GM12891 (cell line): Measurements from ENCODE around the gene BANK1.

Experiments used
- DNase-seq: peaks from one replicate; pipeline ENCODE4 v3.0.0; 2011; ENCODE audit warnings: low spot score; ENCODE audit not compliant: insufficient read length
- FAIRE-seq: peaks from 2 replicates; lab custom pipeline; 2011; peaks lifted over from hg19 to GRCh38; lab: Jason Lieb, UNC
- PAX5 ChIP-seq: IDR thresholded peaks from 2 replicates; pipeline ENCODE4 v1.6.1; 2011; ENCODE audit warnings: low read length, moderate library complexity, mild to moderate bottlenecking; ENCODE audit not compliant: insufficient read depth, severe bottlenecking
- POLR2A ChIP-seq: IDR thresholded peaks from 2 replicates; pipeline ENCODE4 v1.6.1; 2011; ENCODE audit warnings: low read depth, low read length, control low read depth
- POLR2AphosphoS5 ChIP-seq: IDR thresholded peaks from 2 replicates; pipeline ENCODE4 v1.6.1; 2011; ENCODE audit warnings: low read depth, low read length, control low read depth
- POU2F2 ChIP-seq: IDR thresholded peaks from 2 replicates; pipeline ENCODE4 v1.6.1; 2011; ENCODE audit warnings: low read depth, mild to moderate bottlenecking, control low read depth, low read length, moderate library complexity
- SPI1 ChIP-seq: IDR thresholded peaks from 2 replicates; pipeline ENCODE4 v1.6.1; 2011; ENCODE audit warnings: low read depth, low read length, control low read depth
- TAF1 ChIP-seq: IDR thresholded peaks from 2 replicates; pipeline ENCODE4 v1.6.1; 2011; ENCODE audit warnings: low read depth, low read length, control low read depth

The BANK1 gene

GRCh38 chr4:102089850-102090621 lies 299.5 kb downstream of the BANK1 start:
- DNase-seq (no peak), FAIRE-seq (no peak)
- TF ChIP-seq SPI1 (no peak), POLR2AphosphoS5 (no peak), POU2F2 (no peak), POLR2A (no peak), TAF1 (no peak), PAX5 (no peak)

GRCh38 chr4:102091656-102092055 lies 301.1 kb downstream of the BANK1 start:
- DNase-seq (no peak), FAIRE-seq (no peak)
- no peak for TF ChIP-seq PAX5
- TF ChIP-seq POLR2AphosphoS5, result no peak
- TF ChIP-seq SPI1, result no peak
- TF ChIP-seq POU2F2, result no peak
- TF ChIP-seq TAF1, result no peak
- no peak for TF ChIP-seq POLR2A

- TF ChIP-seq PAX5 (no peak), SPI1 (no peak), POLR2AphosphoS5 (no peak), POU2F2 (no peak), TAF1 (no peak), POLR2A (no peak)
- FAIRE-seq, result no peak
Observed at GRCh38 chr4:102094481-102094880, 304.0 kb downstream of the BANK1 start.

GRCh38 chr4:102103368-102103767 lies 312.8 kb downstream of the BANK1 start:
- TF ChIP-seq SPI1, result no peak
- TF ChIP-seq POU2F2, result no peak
- TF ChIP-seq POLR2A, result no peak
- no peak for TF ChIP-seq POLR2AphosphoS5
- no peak for TF ChIP-seq PAX5
- TF ChIP-seq TAF1, result no peak
- FAIRE-seq, result no peak
- no peak for DNase-seq

More at GRCh38 chr4:102094481-102094880, 304.0 kb downstream of the BANK1 start:
- no peak for DNase-seq

GRCh38 chr4:102104278-102104677 lies 313.7 kb downstream of the BANK1 start:
- no peak for TF ChIP-seq POLR2AphosphoS5
- no peak for DNase-seq
- FAIRE-seq, result no peak

GRCh38 chr4:102105983-102106382 lies 315.5 kb downstream of the BANK1 start:
- no peak for TF ChIP-seq SPI1
- TF ChIP-seq POLR2AphosphoS5, result no peak
- TF ChIP-seq POLR2A, result no peak
- TF ChIP-seq PAX5, result no peak
- no peak for TF ChIP-seq POU2F2
- no peak for TF ChIP-seq TAF1
- no peak for DNase-seq
- FAIRE-seq, result no peak

GRCh38 chr4:102114118-102114630 lies 323.6 kb downstream of the BANK1 start:
- no peak for TF ChIP-seq PAX5
- no peak for TF ChIP-seq POLR2AphosphoS5
- no peak for TF ChIP-seq SPI1
- no peak for TF ChIP-seq POLR2A
- TF ChIP-seq POU2F2, result no peak
- TF ChIP-seq TAF1, result no peak
- DNase-seq (no peak), FAIRE-seq (no peak)

GRCh38 chr4:102116121-102116520 lies 325.6 kb downstream of the BANK1 start:
- TF ChIP-seq POLR2A (no peak), PAX5 (no peak), POLR2AphosphoS5 (no peak), TAF1 (no peak), POU2F2 (no peak), SPI1 (no peak)
- no peak for FAIRE-seq
- no peak for DNase-seq

GRCh38 chr4:102120846-102121245 lies 330.3 kb downstream of the BANK1 start:
- no peak for DNase-seq
- FAIRE-seq, result no peak
- no peak for TF ChIP-seq POU2F2
